SKM-1 treated with dmso at 0.1 percent for 144 hours (cell line): ENCODE measurements around the gene IMMP1L.

Experiments
- DNase-seq: peaks from one replicate; lab custom pipeline; 2025; ENCODE audit not compliant: unreplicated experiment; lab: John Stamatoyannopoulos, UW

Gene IMMP1L

DNA sequence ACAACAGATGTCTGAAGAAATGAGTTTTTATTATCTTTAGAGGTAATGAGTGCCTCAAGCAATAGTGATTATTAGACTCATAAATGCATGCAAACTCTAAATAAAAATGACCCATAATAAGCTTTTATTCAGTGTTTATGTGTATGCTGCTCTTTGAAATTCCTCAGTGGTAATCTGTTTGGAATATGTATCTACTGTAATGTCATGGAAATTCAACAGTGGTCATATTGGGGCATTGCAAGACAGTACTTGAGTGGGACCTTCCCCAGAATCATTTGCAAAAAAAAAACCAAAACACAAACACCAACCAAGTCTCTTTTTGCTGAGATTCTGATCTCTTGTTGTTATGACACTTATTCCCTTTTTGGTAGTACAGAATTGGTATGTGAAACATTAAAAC lies 104.8 kb downstream of the IMMP1L start:
- DNase-seq, result no peak

DNA sequence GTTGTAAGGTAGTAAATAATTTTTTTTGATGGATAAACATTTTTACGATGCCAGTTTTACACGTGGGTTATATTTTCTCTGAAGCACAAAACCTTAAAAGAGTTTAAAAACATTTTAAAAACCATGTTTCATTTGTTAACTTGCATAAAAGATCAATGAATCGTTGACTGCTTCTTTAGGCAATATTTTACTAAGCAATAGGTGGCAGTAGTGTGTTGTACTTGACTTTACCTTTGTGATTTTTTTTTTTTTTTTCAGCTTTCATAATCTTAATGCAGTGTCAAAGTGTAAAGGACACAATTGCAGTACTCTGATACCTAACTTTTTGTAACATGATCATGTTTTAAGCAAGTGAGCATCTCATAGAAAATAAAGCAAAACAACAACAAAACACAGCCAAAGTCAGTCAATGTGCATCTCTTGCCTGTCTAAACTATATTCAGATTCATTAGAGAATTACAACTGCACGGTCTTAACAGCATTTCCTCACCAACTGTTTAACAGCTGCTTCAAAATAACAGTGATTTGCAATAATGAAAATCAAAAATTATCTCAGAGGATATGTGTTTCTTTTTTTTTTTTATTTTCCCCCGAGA lies 112.1 kb downstream of the IMMP1L start:
- DNase-seq, result peak; percentile 16

DNA sequence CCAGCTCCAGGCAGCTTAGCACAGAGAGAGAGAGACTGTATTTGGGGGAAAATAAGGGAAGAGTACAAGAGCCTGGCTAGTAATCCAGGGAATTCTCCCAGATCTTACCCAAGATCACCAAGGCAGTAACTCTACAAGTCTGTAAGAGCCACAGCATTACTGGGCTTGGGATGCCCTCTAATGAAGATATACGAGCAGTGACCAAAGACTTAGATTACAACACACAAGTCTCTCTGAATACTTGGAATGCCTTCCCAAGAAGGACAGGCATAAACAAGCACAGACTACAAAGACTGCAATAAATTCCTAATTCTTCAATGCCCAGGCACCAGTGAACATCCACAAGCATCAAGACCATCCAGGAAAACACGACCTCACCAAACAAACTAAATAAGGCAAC lies 122.0 kb downstream of the IMMP1L start:
- DNase-seq, result no peak

DNA sequence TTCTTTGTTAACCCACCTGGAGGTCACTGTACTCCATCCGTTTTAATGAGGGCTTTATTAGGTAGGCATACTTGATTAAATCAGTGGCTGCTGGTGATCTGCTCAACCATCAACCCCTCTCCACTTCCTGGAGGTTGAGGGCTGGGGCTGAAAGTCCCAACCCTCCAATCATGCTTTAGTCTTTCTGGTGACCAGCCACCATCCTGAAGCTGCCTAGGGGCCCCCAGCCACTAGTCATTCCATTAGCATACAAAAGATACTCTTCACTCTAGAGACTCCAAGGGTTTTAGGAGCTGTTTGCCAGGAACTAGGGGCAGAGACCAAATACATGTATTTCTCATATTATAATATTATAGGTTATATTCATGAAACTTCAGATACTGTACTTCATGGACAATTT lies 126.3 kb downstream of the IMMP1L start:
- DNase-seq, result no peak
